B cell (primary cell): ENCODE measurements around the gene NTN5.

ENCODE experiments used
- EZH2 ChIP-seq: IDR thresholded peaks from 2 replicates; pipeline ENCODE4 v1.6.1; 2012; ENCODE audit warnings: borderline replicate concordance, low read depth, mild to moderate bottlenecking, moderate library complexity, low read length; ENCODE audit not compliant: insufficient read depth, poor library complexity, severe bottlenecking
- TF ChIP-seq, protein P1 (sequence below): fragments of 200-600 bp; IDR thresholded peaks from one replicate; pipeline ENCODE4 v1.8.0; 2022; ENCODE audit warnings: antibody characterized with exemption, mild to moderate bottlenecking

DNA sequence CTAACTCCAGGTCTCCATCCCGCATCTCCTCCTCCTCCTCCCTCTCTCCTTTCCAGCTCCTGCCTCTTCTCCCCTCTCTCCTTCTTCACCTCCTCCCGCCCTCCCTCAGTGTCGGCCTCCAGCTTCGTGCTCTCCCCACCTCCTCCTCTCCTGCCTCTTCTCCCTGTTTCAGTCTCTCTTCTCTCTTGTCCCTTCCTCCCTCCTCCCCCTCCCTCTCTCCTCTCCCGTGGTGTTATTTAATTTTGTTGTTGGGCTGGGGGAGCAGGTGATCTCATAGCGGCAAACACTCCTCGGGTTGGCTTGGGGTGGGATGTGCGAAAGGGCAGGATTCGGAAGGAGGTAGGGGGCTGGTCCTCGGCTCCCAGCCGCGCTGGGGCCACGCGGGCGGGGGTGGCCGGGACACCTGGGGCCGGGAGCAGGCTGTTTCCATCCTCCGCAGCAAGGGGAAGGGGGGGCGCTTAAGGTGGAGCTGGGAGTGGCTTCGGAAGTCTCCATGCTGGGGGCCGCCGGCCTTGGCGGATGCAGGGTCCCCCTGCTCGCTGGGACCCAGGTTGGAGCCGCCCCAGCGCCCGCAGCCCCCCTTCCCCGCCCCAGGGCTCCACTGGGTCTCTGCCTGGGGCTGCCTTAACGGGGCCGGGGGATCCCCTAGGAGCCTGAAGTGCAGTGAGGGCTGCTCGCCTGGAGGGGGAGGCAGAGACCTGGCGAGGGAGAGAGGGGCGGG, 26.7 kb downstream of the NTN5 start, which contains the start of gene CA11:
- TF ChIP-seq, protein P1, sequence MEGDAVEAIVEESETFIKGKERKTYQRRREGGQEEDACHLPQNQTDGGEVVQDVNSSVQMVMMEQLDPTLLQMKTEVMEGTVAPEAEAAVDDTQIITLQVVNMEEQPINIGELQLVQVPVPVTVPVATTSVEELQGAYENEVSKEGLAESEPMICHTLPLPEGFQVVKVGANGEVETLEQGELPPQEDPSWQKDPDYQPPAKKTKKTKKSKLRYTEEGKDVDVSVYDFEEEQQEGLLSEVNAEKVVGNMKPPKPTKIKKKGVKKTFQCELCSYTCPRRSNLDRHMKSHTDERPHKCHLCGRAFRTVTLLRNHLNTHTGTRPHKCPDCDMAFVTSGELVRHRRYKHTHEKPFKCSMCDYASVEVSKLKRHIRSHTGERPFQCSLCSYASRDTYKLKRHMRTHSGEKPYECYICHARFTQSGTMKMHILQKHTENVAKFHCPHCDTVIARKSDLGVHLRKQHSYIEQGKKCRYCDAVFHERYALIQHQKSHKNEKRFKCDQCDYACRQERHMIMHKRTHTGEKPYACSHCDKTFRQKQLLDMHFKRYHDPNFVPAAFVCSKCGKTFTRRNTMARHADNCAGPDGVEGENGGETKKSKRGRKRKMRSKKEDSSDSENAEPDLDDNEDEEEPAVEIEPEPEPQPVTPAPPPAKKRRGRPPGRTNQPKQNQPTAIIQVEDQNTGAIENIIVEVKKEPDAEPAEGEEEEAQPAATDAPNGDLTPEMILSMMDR, result peak; percentile 80
- no peak for TF ChIP-seq EZH2
